Trophoblast cell (in vitro differentiated cells and primary cell): ENCODE data around the gene ESYT2.
A peak's percentile ranks its signal among the peaks of the same experiment; 100 is the strongest.

ENCODE experiments used
- DNase-seq, 2 donors: peaks; one replicate each; pipeline ENCODE4 v3.0.0-alpha.2; 2016
- H2AFZ ChIP-seq: 2 replicates; pipeline ENCODE4 v1.6.1; 2013; ENCODE audit warnings: low read length, moderate library complexity, mild to moderate bottlenecking; ENCODE audit not compliant: insufficient read depth, poor library complexity
- H2AK5ac ChIP-seq: 2 replicates; pipeline ENCODE4 v1.6.1; 2013; ENCODE audit warnings: mild to moderate bottlenecking, low read length
- H2BK120ac ChIP-seq: 2 replicates; pipeline ENCODE4 v1.6.1; 2013; ENCODE audit warnings: low read length, mild to moderate bottlenecking, moderate library complexity; ENCODE audit not compliant: insufficient read depth, poor library complexity
- H2BK12ac ChIP-seq: 2 replicates; pipeline ENCODE4 v1.6.1; 2013; ENCODE audit warnings: mild to moderate bottlenecking, low read length, moderate library complexity
- H2BK5ac ChIP-seq: 2 replicates; pipeline ENCODE4 v1.6.1; 2013; ENCODE audit warnings: low read length, low read depth, moderate library complexity, mild to moderate bottlenecking; ENCODE audit not compliant: poor library complexity
- H3K14ac ChIP-seq: 2 replicates; pipeline ENCODE4 v1.6.1; 2013; ENCODE audit warnings: mild to moderate bottlenecking, low read length
- H3K18ac ChIP-seq: 2 replicates; pipeline ENCODE4 v1.6.1; 2013; ENCODE audit warnings: mild to moderate bottlenecking, low read length
- H3K23ac ChIP-seq: 2 replicates; pipeline ENCODE4 v1.6.1; 2013; ENCODE audit warnings: low read length
- H3K27ac ChIP-seq: 2 replicates; pipeline ENCODE4 v1.5.1; 2013; ENCODE audit warnings: low read depth, mild to moderate bottlenecking, inconsistent platforms, low read length, moderate library complexity
- H3K27me3 ChIP-seq: 2 replicates; pipeline ENCODE4 v1.6.1; 2013; ENCODE audit warnings: inconsistent platforms, mild to moderate bottlenecking, low read length, moderate library complexity; ENCODE audit not compliant: insufficient read depth
- H3K36me3 ChIP-seq, 2 experiments: 1 replicate in 1 of 2; 2 replicates in 1 of 2; pipeline ENCODE4 v1.6.1; 2013; ENCODE audit warnings: low read length in 2 of 2, mild to moderate bottlenecking in 2 of 2, moderate library complexity in 1 of 2; ENCODE audit not compliant: insufficient read depth in 2 of 2, control insufficient read depth in 1 of 2
- H3K4ac ChIP-seq: 2 replicates; pipeline ENCODE4 v1.6.1; 2013; ENCODE audit warnings: low read depth, mild to moderate bottlenecking, low read length, moderate library complexity
- H3K4me1 ChIP-seq, 2 experiments: 1 replicate in 1 of 2; 2 replicates in 1 of 2; pipeline ENCODE4 v1.6.1; 2013; ENCODE audit warnings: low read length in 2 of 2, mild to moderate bottlenecking in 2 of 2, moderate library complexity in 1 of 2; ENCODE audit not compliant: insufficient read depth in 2 of 2, control insufficient read depth in 1 of 2
- H3K4me2 ChIP-seq: 2 replicates; pipeline ENCODE4 v1.6.1; 2013; ENCODE audit warnings: inconsistent platforms, mild to moderate bottlenecking, low read length, moderate library complexity
- H3K4me3 ChIP-seq: 2 replicates; pipeline ENCODE4 v1.5.1; 2013; ENCODE audit warnings: mild to moderate bottlenecking, low read depth, low read length, inconsistent platforms
- H3K79me1 ChIP-seq: one replicate; pipeline ENCODE4 v1.6.1; 2013; ENCODE audit warnings: low read length
- H3K79me2 ChIP-seq: 2 replicates; pipeline ENCODE4 v1.6.1; 2013; ENCODE audit warnings: low read length, mild to moderate bottlenecking; ENCODE audit not compliant: control insufficient read depth, insufficient read depth, poor library complexity
- H3K9ac ChIP-seq: 2 replicates; pipeline ENCODE4 v1.6.1; 2013; ENCODE audit warnings: mild to moderate bottlenecking, low read length
- H3K9me3 ChIP-seq: 2 replicates; pipeline ENCODE4 v1.6.1; 2013; ENCODE audit warnings: low read depth, mild to moderate bottlenecking, control low read depth, inconsistent platforms, low read length; ENCODE audit not compliant: insufficient read depth
- H4K12ac ChIP-seq: 2 replicates; pipeline ENCODE4 v1.6.1; 2013; ENCODE audit warnings: low read depth, mild to moderate bottlenecking, low read length, moderate library complexity
- H4K8ac ChIP-seq: 2 replicates; pipeline ENCODE4 v1.6.1; 2013; ENCODE audit warnings: low read depth, mild to moderate bottlenecking, low read length, moderate library complexity
- H4K91ac ChIP-seq: one replicate; pipeline ENCODE4 v1.6.1; 2013; ENCODE audit warnings: low read depth, mild to moderate bottlenecking, low read length, moderate library complexity
- WGBS: extraction: QIAGEN DNeasy Blood & Tissue Kit; methylation state at CpG from one replicate; pipeline ENCODE4 v1.1.7; 2013; ENCODE audit warnings: missing lambda C conversion rate; ENCODE audit not compliant: insufficient read length, insufficient coverage; ENCODE audit errors: extremely low coverage; 5-methylcytosine and 5-hydroxymethylcytosine counted together

Gene ESYT2

GRCh38 chr7:158689488-158689887 is 139.8 kb downstream of the ESYT2 start:
- H2BK5ac ChIP-seq: no peak overlapping the region
- H2BK120ac ChIP-seq: no peak overlapping the region
- H4K12ac ChIP-seq: no peak overlapping the region
- peaks cover 1% of the 10 kb centered on the region for H3K9me3 ChIP-seq
- no peak overlapping the region for H2AFZ ChIP-seq
- no peak overlapping the region for H3K9ac ChIP-seq
- no peak overlapping the region for H3K4ac ChIP-seq
- H4K91ac ChIP-seq: no peak overlapping the region
- H3K27me3 ChIP-seq: no peaks in the 10 kb centered on the region
- no peak overlapping the region for H3K23ac ChIP-seq
- no peak overlapping the region for H3K27ac ChIP-seq
- H2BK12ac ChIP-seq: no peak overlapping the region
- no peak overlapping the region for H3K4me3 ChIP-seq
- no CpG with 5 or more reads among the region's 2 CpGs for WGBS
- no peaks in the 10 kb centered on the region for H3K79me1 ChIP-seq
- no peak overlapping the region for H4K8ac ChIP-seq
- no peak overlapping the region for H3K14ac ChIP-seq
- no peak overlapping the region for H3K4me2 ChIP-seq
- H3K4me1 ChIP-seq: no peaks in the 10 kb centered on the region
- no peak for DNase-seq
- H2AK5ac ChIP-seq: no peak overlapping the region
- no peaks in the 10 kb centered on the region for H3K79me2 ChIP-seq
- no peak overlapping the region for H3K18ac ChIP-seq
- peaks cover 23 to 25% of the 10 kb centered on the region in 2 experiments for H3K36me3 ChIP-seq

GRCh38 chr7:158687406-158687805 is 141.9 kb downstream of the ESYT2 start:
- no peak for DNase-seq
- Histone ChIP-seq H3K23ac (no peak overlapping the region), H4K91ac (no peak overlapping the region)

GRCh38 chr7:158685693-158686092 is 143.6 kb downstream of the ESYT2 start:
- H3K9me3 ChIP-seq: peaks cover 1% of the 10 kb centered on the region
- no peaks in the 10 kb centered on the region for H3K27me3 ChIP-seq
- no peak for DNase-seq
- no peak overlapping the region for H3K23ac ChIP-seq
- H3K4me2 ChIP-seq: no peak overlapping the region
- H3K27ac ChIP-seq: no peak overlapping the region
- H3K4me1 ChIP-seq: no peaks in the 10 kb centered on the region
- no peak overlapping the region for H3K4ac ChIP-seq
- no peak overlapping the region for H3K14ac ChIP-seq
- H2AFZ ChIP-seq: no peak overlapping the region
- H3K4me3 ChIP-seq: no peak overlapping the region
- no peak overlapping the region for H4K8ac ChIP-seq
- H3K9ac ChIP-seq: no peak overlapping the region
- no peak overlapping the region for H2BK5ac ChIP-seq
- H2BK12ac ChIP-seq: no peak overlapping the region
- H2BK120ac ChIP-seq: no peak overlapping the region
- H3K79me2 ChIP-seq: no peaks in the 10 kb centered on the region
- 100% methylated on average over 1 of the region's 4 CpGs for WGBS
- peaks cover 22 to 26% of the 10 kb centered on the region in 2 experiments for H3K36me3 ChIP-seq
- H4K91ac ChIP-seq: no peak overlapping the region
- no peaks in the 10 kb centered on the region for H3K79me1 ChIP-seq
- no peak overlapping the region for H4K12ac ChIP-seq
- no peak overlapping the region for H3K18ac ChIP-seq
- no peak overlapping the region for H2AK5ac ChIP-seq

More at GRCh38 chr7:158687406-158687805, 141.9 kb downstream of the ESYT2 start:
- Histone ChIP-seq H3K18ac (no peak overlapping the region), H3K4me3 (no peak overlapping the region), H2AFZ (no peak overlapping the region), H2BK120ac (no peak overlapping the region), H3K79me2 (no peaks in the 10 kb centered on the region), H2BK12ac (no peak overlapping the region), H3K79me1 (no peaks in the 10 kb centered on the region), H2AK5ac (no peak overlapping the region), H4K12ac (no peak overlapping the region), H2BK5ac (no peak overlapping the region), H3K36me3 (peaks cover 22 to 29% of the 10 kb centered on the region in 2 experiments), H4K8ac (no peak overlapping the region), H3K27ac (no peak overlapping the region), H3K4me1 (no peaks in the 10 kb centered on the region), H3K4ac (no peak overlapping the region), H3K9me3 (peaks cover 1% of the 10 kb centered on the region), H3K4me2 (no peak overlapping the region), H3K14ac (no peak overlapping the region), H3K27me3 (no peaks in the 10 kb centered on the region), H3K9ac (no peak overlapping the region)
- no CpG with 5 or more reads among the region's 7 CpGs for WGBS

DNA sequence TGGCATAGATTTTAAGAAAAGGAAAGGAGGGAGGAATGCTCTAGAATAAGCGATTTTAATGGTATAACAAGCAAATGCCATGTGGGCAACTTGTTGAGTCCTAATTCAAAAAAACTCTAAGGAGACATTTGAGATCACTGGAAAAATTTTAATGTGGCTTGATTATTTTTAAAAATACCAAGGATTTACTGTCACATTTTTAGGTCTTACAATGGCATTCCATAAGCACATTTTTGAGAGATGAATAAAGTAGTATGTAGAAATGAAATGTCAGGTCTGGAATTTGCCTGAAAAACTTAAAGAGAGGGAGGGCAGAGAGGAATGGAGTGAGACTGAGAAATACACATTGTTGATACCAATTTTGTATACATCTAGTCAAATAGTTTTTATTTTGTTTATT is 145.0 kb downstream of the ESYT2 start:
- Histone ChIP-seq H4K91ac (no peak overlapping the region), H3K4me2 (no peak overlapping the region), H3K4me1 (no peaks in the 10 kb centered on the region), H3K9ac (no peak overlapping the region), H2AFZ (no peak overlapping the region), H4K12ac (no peak overlapping the region), H4K8ac (no peak overlapping the region), H3K27me3 (no peaks in the 10 kb centered on the region), H3K4ac (no peak overlapping the region), H3K36me3 (peaks cover 27 to 28% of the 10 kb centered on the region in 2 experiments), H3K23ac (no peak overlapping the region), H3K9me3 (peaks cover 1% of the 10 kb centered on the region), H2BK12ac (no peak overlapping the region), H3K14ac (no peak overlapping the region), H3K79me1 (no peaks in the 10 kb centered on the region), H3K4me3 (no peak overlapping the region), H2BK5ac (no peak overlapping the region), H3K18ac (no peak overlapping the region), H2BK120ac (no peak overlapping the region), H2AK5ac (no peak overlapping the region), H3K27ac (no peak overlapping the region), H3K79me2 (no peaks in the 10 kb centered on the region)
- DNase-seq: peak in 1 of 2 donors; percentile 57
- WGBS: no CpG with 5 or more reads among the region's 1 CpG
